Measurements from ENCODE around the gene PDGFA.

Gene PDGFA

GRCh38 chr7:515628-516027 lies 4.0 kb downstream of the PDGFA start:
- H3K4me3 ChIP-seq (ENCODE audit: control insufficient read depth, low read depth, low read length) = no peak overlapping the region
- TF ChIP-seq, protein P1, sequence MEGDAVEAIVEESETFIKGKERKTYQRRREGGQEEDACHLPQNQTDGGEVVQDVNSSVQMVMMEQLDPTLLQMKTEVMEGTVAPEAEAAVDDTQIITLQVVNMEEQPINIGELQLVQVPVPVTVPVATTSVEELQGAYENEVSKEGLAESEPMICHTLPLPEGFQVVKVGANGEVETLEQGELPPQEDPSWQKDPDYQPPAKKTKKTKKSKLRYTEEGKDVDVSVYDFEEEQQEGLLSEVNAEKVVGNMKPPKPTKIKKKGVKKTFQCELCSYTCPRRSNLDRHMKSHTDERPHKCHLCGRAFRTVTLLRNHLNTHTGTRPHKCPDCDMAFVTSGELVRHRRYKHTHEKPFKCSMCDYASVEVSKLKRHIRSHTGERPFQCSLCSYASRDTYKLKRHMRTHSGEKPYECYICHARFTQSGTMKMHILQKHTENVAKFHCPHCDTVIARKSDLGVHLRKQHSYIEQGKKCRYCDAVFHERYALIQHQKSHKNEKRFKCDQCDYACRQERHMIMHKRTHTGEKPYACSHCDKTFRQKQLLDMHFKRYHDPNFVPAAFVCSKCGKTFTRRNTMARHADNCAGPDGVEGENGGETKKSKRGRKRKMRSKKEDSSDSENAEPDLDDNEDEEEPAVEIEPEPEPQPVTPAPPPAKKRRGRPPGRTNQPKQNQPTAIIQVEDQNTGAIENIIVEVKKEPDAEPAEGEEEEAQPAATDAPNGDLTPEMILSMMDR (IDR thresholded peaks at IDR 0.05; ENCODE audit: control insufficient read depth, insufficient read depth, low read depth, low read length, missing control alignments) = no peak
- no peak for DNase-seq (ENCODE audit: low read depth)

- DNase-seq (ENCODE audit: low read depth) = no peak
- TF ChIP-seq, protein P1 (IDR thresholded peaks at IDR 0.05; ENCODE audit: control insufficient read depth, insufficient read depth, low read depth, low read length, missing control alignments) = no peak
- H3K4me3 ChIP-seq (ENCODE audit: control insufficient read depth, low read depth, low read length) = no peak overlapping the region
Observed at GRCh38 chr7:514651-515598, 4.7 kb downstream of the PDGFA start.

DNA sequence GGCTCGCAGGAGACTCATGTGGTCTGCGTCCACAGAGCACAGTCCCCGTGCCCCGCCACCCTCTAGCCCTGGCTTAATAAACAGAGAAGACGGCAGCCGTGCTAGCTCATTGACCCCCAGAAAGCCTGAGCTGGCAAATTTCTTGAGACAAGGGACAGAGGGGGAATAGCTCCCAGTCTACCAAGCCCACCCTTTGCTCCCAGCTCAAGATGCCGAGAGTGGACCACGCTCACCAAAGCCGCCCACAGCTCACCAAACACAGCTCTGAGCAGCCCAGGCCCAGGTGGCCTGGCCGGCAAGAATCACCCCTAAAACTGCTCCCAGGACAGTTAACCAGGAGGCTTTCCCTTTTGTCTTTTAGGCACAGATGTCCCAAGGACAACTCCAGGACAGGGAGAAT lies 5.4 kb downstream of the PDGFA start:
- TF ChIP-seq, protein P1 (IDR thresholded peaks at IDR 0.05; ENCODE audit: control insufficient read depth, insufficient read depth, low read depth, low read length, missing control alignments) = no peak
- DNase-seq (ENCODE audit: low read depth) = no peak
- no peak overlapping the region for H3K4me3 ChIP-seq (ENCODE audit: control insufficient read depth, low read depth, low read length)

- TF ChIP-seq, protein P1 (IDR thresholded peaks at IDR 0.05; ENCODE audit: control insufficient read depth, insufficient read depth, low read depth, low read length, missing control alignments) = no peak
- no peak for DNase-seq (ENCODE audit: low read depth)
- H3K4me3 ChIP-seq (ENCODE audit: control insufficient read depth, low read depth, low read length) = no peak overlapping the region
Observed at GRCh38 chr7:513521-514166, 6.0 kb downstream of the PDGFA start.

- H3K4me3 ChIP-seq (ENCODE audit: control insufficient read depth, low read depth, low read length) = no peak overlapping the region
- no peak for DNase-seq (ENCODE audit: low read depth)
- TF ChIP-seq, protein P1 (IDR thresholded peaks at IDR 0.05; ENCODE audit: control insufficient read depth, insufficient read depth, low read depth, low read length, missing control alignments) = no peak
Observed at GRCh38 chr7:512541-513311, 6.9 kb downstream of the PDGFA start.

GRCh38 chr7:512146-512510 lies 7.5 kb downstream of the PDGFA start:
- DNase-seq (ENCODE audit: low read depth) = no peak
- TF ChIP-seq, protein P1 (IDR thresholded peaks at IDR 0.05; ENCODE audit: control insufficient read depth, insufficient read depth, low read depth, low read length, missing control alignments) = no peak
- H3K4me3 ChIP-seq (ENCODE audit: control insufficient read depth, low read depth, low read length) = no peak overlapping the region

Data from AG09309 (cell line).